ENCODE results near the gene COX6B2. TPM values are rescaled to one million over a fixed set of nuclear protein-coding genes. Genes with fewer than 3 reads are reported as not detected.

COX6B2 gene
- total RNA-seq, 4 donors from 2014 or later, result 4.0 to 58.7 (median 21.0) TPM

DNA sequence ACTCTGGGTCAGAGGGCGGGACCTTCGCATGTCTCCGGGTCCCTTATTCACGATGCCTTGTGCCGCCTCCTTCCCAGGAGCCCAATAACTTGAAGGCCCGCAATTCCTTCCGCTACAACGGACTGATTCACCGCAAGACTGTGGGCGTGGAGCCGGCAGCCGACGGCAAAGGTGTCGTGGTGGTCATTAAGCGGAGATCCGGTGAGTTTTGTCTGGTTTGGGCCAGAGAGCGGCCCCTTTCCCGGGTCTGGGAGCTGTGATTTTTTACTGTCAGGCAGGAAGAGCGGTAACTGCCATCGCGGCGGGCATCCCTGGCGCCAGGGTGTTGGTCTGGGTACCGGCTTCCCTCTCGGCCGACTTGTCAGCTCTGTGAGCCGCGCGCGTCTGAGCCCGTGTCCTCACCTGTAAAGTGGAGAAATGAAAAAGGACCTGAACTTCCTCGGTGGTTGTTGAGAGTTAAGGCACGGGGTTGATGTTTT lies 32.0 kb upstream of the COX6B2 start:
- 2% methylated on average over 33 of the region's 33 CpGs; no CpG with 5 or more reads in 1 of the 2 donors for WGBS, 2 donors (ENCODE audit: low coverage in 1 of 2)
- H3K4me3 ChIP-seq, result peak overlapping the region; percentile 74 to 93 (median 86)
- H3K27ac ChIP-seq, result peak overlapping the region; percentile 94 to 99 (median 96)
- in situ Hi-C loops (cut with MboI; ENCODE audit: low pct_ligation_motif_present in 1 of 4, low pct_unique_long_range_greater_than_20kb in 1 of 4, low sequenced_read_pairs in 3 of 4), result loop anchor here in 1 of 4 donors (25.0 kb wide), 1 partner anchor 99 kb away; the partner anchor contains the start of genes BRSK1 and HSPBP1
- TF ChIP-seq POLR2A (IDR thresholded peaks at IDR 0.05) (no peak), EP300 (IDR thresholded peaks at IDR 0.05; ENCODE audit: low read depth) (no peak), POLR2AphosphoS5 (IDR thresholded peaks at IDR 0.05) (no peak)
- TF ChIP-seq, protein P1, sequence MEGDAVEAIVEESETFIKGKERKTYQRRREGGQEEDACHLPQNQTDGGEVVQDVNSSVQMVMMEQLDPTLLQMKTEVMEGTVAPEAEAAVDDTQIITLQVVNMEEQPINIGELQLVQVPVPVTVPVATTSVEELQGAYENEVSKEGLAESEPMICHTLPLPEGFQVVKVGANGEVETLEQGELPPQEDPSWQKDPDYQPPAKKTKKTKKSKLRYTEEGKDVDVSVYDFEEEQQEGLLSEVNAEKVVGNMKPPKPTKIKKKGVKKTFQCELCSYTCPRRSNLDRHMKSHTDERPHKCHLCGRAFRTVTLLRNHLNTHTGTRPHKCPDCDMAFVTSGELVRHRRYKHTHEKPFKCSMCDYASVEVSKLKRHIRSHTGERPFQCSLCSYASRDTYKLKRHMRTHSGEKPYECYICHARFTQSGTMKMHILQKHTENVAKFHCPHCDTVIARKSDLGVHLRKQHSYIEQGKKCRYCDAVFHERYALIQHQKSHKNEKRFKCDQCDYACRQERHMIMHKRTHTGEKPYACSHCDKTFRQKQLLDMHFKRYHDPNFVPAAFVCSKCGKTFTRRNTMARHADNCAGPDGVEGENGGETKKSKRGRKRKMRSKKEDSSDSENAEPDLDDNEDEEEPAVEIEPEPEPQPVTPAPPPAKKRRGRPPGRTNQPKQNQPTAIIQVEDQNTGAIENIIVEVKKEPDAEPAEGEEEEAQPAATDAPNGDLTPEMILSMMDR (IDR thresholded peaks at IDR 0.05), result no peak
- intact Hi-C loops (cut with DNase I; ENCODE audit: low total_unique reads), result loop anchor here (10.0 kb wide), 1 partner anchor 268 kb away; the partner anchor contains the start of gene U2AF2
- DNase-seq, result no peak
- no peaks in the 10 kb centered on the region for H3K9me3 ChIP-seq
- H3K4me1 ChIP-seq, result peaks cover 33 to 59% (median 44%) of the 10 kb centered on the region in 4 donors
- H3K27me3 ChIP-seq, result no peaks in the 10 kb centered on the region
- peaks cover 0 to 6% (median 0%) of the 10 kb centered on the region in 4 donors for H3K36me3 ChIP-seq

DNA sequence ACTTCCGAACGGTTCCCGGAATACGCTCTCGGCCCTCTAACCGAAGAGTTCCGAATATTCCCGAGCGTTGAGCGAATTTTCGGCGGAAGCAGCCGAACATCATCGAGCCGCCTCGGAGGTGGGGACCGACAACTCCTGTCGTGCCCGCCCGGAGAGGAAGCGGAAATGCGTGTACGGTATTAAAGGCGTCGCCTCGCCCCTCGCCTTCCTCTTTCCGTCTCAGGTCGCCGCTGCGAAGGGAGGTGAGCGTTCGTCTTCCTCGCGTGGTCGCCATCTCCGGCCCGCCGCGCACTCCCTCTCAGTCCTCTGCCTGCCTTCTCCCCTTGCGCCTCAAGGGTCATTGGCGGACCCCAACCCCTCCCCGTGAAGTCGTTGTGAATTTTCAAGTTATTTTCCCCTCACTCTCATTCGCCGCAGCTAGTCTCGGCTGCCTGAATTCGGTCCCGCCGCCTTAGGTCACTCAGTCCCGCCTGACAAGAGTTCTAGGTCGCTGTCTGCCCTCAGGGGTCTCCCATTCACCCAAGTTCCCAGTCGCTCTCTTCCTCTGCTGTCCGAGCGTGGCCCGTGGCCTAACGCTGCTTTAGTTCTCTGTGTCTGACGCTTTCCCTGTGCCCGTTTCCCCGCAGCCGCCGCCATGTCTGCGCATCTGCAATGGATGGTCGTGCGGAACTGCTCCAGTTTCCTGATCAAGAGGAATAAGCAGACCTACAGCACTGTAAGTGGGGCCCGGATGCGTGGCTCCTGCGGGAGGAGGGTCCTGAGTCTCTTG lies 31.4 kb upstream of the COX6B2 start, which contains the start of gene RPL28:
TSS of gene RPL28 (plus strand) at position 209 of the 769 bp plus-strand sequence. CDS start at position 635, 426 bp downstream.
- in situ Hi-C loops (cut with MboI; ENCODE audit: low pct_ligation_motif_present in 1 of 4, low pct_unique_long_range_greater_than_20kb in 1 of 4, low sequenced_read_pairs in 3 of 4) (loop anchor here in 1 of 4 donors (25.0 kb wide), 1 partner anchor 99 kb away; the partner anchor contains the start of genes BRSK1 and HSPBP1), intact Hi-C loops (cut with DNase I; ENCODE audit: low total_unique reads) (loop anchor here (10.0 kb wide), 1 partner anchor 269 kb away; the partner anchor contains the start of gene U2AF2)
- H3K9me3 ChIP-seq, result no peaks in the 10 kb centered on the region
- DNase-seq, result peak; percentile 99
- peaks cover 33 to 54% (median 44%) of the 10 kb centered on the region in 4 donors for H3K4me1 ChIP-seq
- peak within 1 kb of the TSS; percentile 94 to 99 (median 96) for H3K27ac ChIP-seq
- no peaks in the 10 kb centered on the region for H3K27me3 ChIP-seq
- 1% methylated on average over 65 of the region's 68 CpGs; no CpG with 5 or more reads in 1 of the 2 donors for WGBS, 2 donors (ENCODE audit: low coverage in 1 of 2)
- peaks cover 0 to 6% (median 0%) of the 10 kb centered on the region in 4 donors for H3K36me3 ChIP-seq
- H3K4me3 ChIP-seq, result peak within 1 kb of the TSS; percentile 74 to 93 (median 86)
- no peak for TF ChIP-seq EP300 (IDR thresholded peaks at IDR 0.05; ENCODE audit: low read depth)
- TF ChIP-seq POLR2AphosphoS5 (IDR thresholded peaks at IDR 0.05), result peak; percentile 99 to 100 (median 100)
- peak; percentile 100 for TF ChIP-seq POLR2A (IDR thresholded peaks at IDR 0.05)
- TF ChIP-seq, protein P1 (IDR thresholded peaks at IDR 0.05), result peak in 1 of 5 experiments; percentile 13

DNA sequence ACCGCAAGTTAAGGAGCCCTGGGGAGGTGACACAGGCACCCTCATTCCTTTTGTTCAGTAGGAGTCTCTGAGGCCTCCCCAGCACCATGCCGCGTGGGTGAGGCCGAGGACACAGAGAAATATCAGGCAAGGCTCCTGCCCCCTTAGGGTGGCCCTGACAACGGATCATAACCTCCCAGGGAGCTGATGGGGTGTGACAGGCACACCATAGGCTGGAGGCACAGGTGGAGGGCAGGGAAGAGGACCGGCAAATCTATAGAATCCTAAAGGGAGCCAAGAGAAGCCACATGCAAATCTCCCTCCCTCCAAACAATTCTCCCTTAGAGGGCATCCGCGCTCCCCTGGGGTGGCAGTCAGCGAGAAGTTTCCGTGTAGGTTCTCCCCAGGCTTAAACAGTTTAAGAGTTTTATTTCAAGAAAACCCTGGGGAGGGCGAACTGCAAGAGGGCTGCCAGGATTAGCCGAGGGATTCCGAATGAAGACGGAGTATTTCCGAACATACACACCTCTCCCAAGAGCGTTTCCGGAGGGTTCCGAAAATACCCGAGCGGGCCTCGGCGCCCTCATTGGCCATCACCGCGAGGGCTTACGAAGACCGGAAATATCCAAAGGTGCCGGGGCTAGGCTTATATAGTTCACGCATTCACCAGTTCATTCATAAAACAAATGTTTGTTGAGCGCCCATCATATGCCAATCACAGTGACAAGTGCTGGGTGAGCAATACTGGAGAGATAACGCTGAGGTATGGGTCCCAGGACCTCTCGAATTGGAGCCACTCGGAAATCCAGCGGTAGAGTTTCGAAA lies 30.6 kb upstream of the COX6B2 start:
- peak overlapping the region; percentile 12 to 93 (median 78) for H3K4me3 ChIP-seq
- 5% methylated on average over 34 of the region's 34 CpGs; no CpG with 5 or more reads in 1 of the 2 donors for WGBS, 2 donors (ENCODE audit: low coverage in 1 of 2)
- TF ChIP-seq, protein P1 (IDR thresholded peaks at IDR 0.05), result no peak
- no peak for TF ChIP-seq POLR2A (IDR thresholded peaks at IDR 0.05)
- peak; percentile 6 to 52 (median 43) for TF ChIP-seq POLR2AphosphoS5 (IDR thresholded peaks at IDR 0.05)
- peak; percentile 96 for DNase-seq
- H3K9me3 ChIP-seq, result no peaks in the 10 kb centered on the region
- intact Hi-C loops (cut with DNase I; ENCODE audit: low total_unique reads), result loop anchor here (5.0 to 10.0 kb wide), 2 partner anchors 83 to 270 kb away; partner anchors contain the start of gene U2AF2
- H3K4me1 ChIP-seq, result peaks cover 33 to 54% (median 44%) of the 10 kb centered on the region in 4 donors
- H3K27me3 ChIP-seq, result no peaks in the 10 kb centered on the region
- in situ Hi-C loops (cut with MboI; ENCODE audit: low pct_ligation_motif_present in 1 of 4, low pct_unique_long_range_greater_than_20kb in 1 of 4, low sequenced_read_pairs in 3 of 4), result loop anchor here in 1 of 4 donors (25.0 kb wide), 1 partner anchor 98 kb away; the partner anchor contains the start of genes BRSK1 and HSPBP1
- H3K36me3 ChIP-seq, result peaks cover 0 to 6% (median 0%) of the 10 kb centered on the region in 4 donors
- H3K27ac ChIP-seq, result peak overlapping the region; percentile 94 to 99 (median 96)
